ENCODE measurements around the gene DRD4. TPM values are rescaled to one million over a fixed set of nuclear protein-coding genes. Genes with fewer than 3 reads are reported as not detected.

The DRD4 gene
- total and polyA plus RNA-seq, 9 of the 15 experiments (the other 6 are each of a cell fraction or from before 2014, with no cell fraction given), result 0.04 to 0.95 (median 0.21) TPM; not detected in 5

DNA sequence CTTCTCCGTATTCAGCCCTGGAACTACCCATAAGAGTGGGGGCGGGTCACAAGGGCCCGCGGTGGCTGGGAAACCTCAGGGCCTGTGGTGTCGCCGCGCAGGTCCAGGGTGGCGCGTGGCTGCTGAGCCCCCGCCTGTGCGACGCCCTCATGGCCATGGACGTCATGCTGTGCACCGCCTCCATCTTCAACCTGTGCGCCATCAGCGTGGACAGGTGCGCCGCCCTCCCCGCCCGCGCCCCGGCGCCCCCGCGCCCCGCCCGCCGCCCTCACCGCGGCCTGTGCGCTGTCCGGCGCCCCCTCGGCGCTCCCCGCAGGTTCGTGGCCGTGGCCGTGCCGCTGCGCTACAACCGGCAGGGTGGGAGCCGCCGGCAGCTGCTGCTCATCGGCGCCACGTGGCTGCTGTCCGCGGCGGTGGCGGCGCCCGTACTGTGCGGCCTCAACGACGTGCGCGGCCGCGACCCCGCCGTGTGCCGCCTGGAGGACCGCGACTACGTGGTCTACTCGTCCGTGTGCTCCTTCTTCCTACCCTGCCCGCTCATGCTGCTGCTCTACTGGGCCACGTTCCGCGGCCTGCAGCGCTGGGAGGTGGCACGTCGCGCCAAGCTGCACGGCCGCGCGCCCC is 2.4 kb downstream of the DRD4 start:
- ATAC-seq (no peak), DNase-seq (ENCODE audit: extremely low read depth in 1 of 4, low spot score in 3 of 4) (no peak), FAIRE-seq (no peak)
- Histone ChIP-seq H3K9me3 (replicated peaks; ENCODE audit: control insufficient read depth, insufficient read depth, low read depth, low read length) (peaks cover 2% of the 10 kb centered on the region; the same call in 1 of the 2 replicates), H3K79me2 (ENCODE audit: control insufficient read depth, insufficient read depth, low read length) (peaks cover 2% of the 10 kb centered on the region; the same call in 1 of the 3 replicates), H3K4me2 (ENCODE audit: insufficient read depth, low read length) (no peak overlapping the region), H3K9ac (ENCODE audit: insufficient read depth in 1 of 2, low read depth in 2 of 2, low read length in 2 of 2) (no peak overlapping the region), H3K4me3 (no peak overlapping the region), H3K36me3 (ENCODE audit: control insufficient read depth, insufficient read depth, low read length) (peaks cover 55% of the 10 kb centered on the region; the same call in 2 of the 3 replicates), H3K27ac (ENCODE audit: extremely low read depth, low read depth, low read length) (no peak overlapping the region), H3K4me1 (replicated peaks in 1 of 2; ENCODE audit: control insufficient read depth in 2 of 2, insufficient read depth in 2 of 2, low read length in 2 of 2) (peaks cover 0 to 34% of the 10 kb centered on the region in 2 experiments; a peak in 2 of 5 replicates), H3K9me1 (ENCODE audit: control insufficient read depth, insufficient read depth, low read length) (no peaks in the 10 kb centered on the region), H3K27me3 (ENCODE audit: control insufficient read depth in 2 of 2, insufficient read depth in 2 of 2, low read length in 2 of 2) (no peaks in the 10 kb centered on the region), H4K20me1 (replicated peaks; ENCODE audit: control insufficient read depth, insufficient read depth, low read length) (no peaks in the 10 kb centered on the region), H2AFZ (ENCODE audit: low read depth, low read length) (no peak overlapping the region)
- intact Hi-C loops (cut with micrococcal nuclease) (no loop called here), in situ Hi-C loops (cut with MboI) (no loop called here)
- no TSS peak for BruUV-seq (replicated peaks)
- TF ChIP-seq POLR2G (IDR thresholded peaks at IDR 0.05; ENCODE audit: low read depth, low read length) (peak; percentile 68), GABPB1 (CRISPR knock-in tag; IDR thresholded peaks at IDR 0.05) (no peak)
- TF ChIP-seq, protein P1, sequence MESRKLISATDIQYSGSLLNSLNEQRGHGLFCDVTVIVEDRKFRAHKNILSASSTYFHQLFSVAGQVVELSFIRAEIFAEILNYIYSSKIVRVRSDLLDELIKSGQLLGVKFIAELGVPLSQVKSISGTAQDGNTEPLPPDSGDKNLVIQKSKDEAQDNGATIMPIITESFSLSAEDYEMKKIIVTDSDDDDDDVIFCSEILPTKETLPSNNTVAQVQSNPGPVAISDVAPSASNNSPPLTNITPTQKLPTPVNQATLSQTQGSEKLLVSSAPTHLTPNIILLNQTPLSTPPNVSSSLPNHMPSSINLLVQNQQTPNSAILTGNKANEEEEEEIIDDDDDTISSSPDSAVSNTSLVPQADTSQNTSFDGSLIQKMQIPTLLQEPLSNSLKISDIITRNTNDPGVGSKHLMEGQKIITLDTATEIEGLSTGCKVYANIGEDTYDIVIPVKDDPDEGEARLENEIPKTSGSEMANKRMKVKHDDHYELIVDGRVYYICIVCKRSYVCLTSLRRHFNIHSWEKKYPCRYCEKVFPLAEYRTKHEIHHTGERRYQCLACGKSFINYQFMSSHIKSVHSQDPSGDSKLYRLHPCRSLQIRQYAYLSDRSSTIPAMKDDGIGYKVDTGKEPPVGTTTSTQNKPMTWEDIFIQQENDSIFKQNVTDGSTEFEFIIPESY (CRISPR knock-in tag; IDR thresholded peaks at IDR 0.05), result peak; percentile 86; the same call in 1 of the 2 replicates
- WGBS (ENCODE audit: insufficient coverage, low coverage, missing lambda C conversion rate), result 98% methylated on average over 12 of the region's 80 CpGs
- CTCF ChIA-PET (ENCODE audit: low intra/inter-chr PET ratio), result no interaction called here
- POLR2A ChIA-PET, result no interaction called here
